HepG2 (cell line): ENCODE measurements around the gene UBR1. TPM values are rescaled to one million over a fixed set of nuclear protein-coding genes. Genes with fewer than 3 reads are reported as not detected.
A peak's percentile ranks its signal among the peaks of the same experiment; 100 is the strongest.

Experiments used
- HCFC1 ChIP-seq: fragments of 150-350 bp; IDR thresholded peaks from 2 replicates; pipeline ENCODE4 v1.6.1; 2014; ENCODE audit warnings: low read depth, low read length
- JDP2 ChIP-seq: sonication (generic); formaldehyde crosslinking; IDR thresholded peaks from 2 replicates; pipeline ENCODE4 v1.8.1; 2022; ENCODE audit warnings: missing genetic modification reagents, borderline replicate concordance
- PLSCR1 ChIP-seq: sonication (generic); formaldehyde crosslinking; IDR thresholded peaks from 2 replicates; pipeline ENCODE4 v1.5.0; 2020; ENCODE audit warnings: missing genetic modification reagents, mild to moderate bottlenecking, borderline replicate concordance
- POLR2G ChIP-seq: fragments of 200-400 bp; formaldehyde crosslinking; IDR thresholded peaks from 2 replicates; pipeline ENCODE4 v1.6.1; 2018; ENCODE audit warnings: mild to moderate bottlenecking, low read depth, low read length, moderate library complexity
- SRF ChIP-seq: IDR thresholded peaks from 2 replicates; pipeline ENCODE4 v1.6.1; 2011; ENCODE audit warnings: mild to moderate bottlenecking, low read depth, low read length, moderate library complexity
- TAF1 ChIP-seq: sonication (generic); formaldehyde crosslinking; IDR thresholded peaks from 2 replicates; pipeline ENCODE4 v1.4.0; 2020; ENCODE audit warnings: missing genetic modification reagents
- ZBTB20 ChIP-seq: sonication (generic); formaldehyde crosslinking; IDR thresholded peaks from 2 replicates; pipeline ENCODE4 v1.8.1; 2023; ENCODE audit warnings: missing genetic modification reagents, low read depth, mild to moderate bottlenecking, borderline replicate concordance
- ZNF230 ChIP-seq: sonication (generic); formaldehyde crosslinking; IDR thresholded peaks from 2 replicates; pipeline ENCODE4 v1.4.0; 2020; ENCODE audit warnings: mild to moderate bottlenecking, missing genetic modification reagents
- ZNF253 ChIP-seq: sonication (generic); formaldehyde crosslinking; IDR thresholded peaks from 2 replicates; pipeline ENCODE4 v1.8.0; 2022; ENCODE audit warnings: mild to moderate bottlenecking, missing genetic modification reagents, borderline replicate concordance
- ZNF317 ChIP-seq: sonication (generic); formaldehyde crosslinking; IDR thresholded peaks from 2 replicates; pipeline ENCODE4 v1.5.0; 2020; ENCODE audit warnings: mild to moderate bottlenecking, missing genetic modification reagents
- ZNF383 ChIP-seq: sonication (generic); formaldehyde crosslinking; IDR thresholded peaks from 2 replicates; pipeline ENCODE4 v1.4.0; 2020; ENCODE audit warnings: missing genetic modification reagents, mild to moderate bottlenecking, borderline replicate concordance
- ZNF609 ChIP-seq: sonication (generic); formaldehyde crosslinking; IDR thresholded peaks from 2 replicates; pipeline ENCODE4 v1.4.0; 2020; ENCODE audit warnings: mild to moderate bottlenecking, missing genetic modification reagents, borderline replicate concordance
- polyA plus RNA-seq, 8 experiments: library from polyadenylated mRNA; depleted of rRNA in 3 of 8; stranded (reverse) in 7 of 8; unstranded in 1 of 8; fragments of >200 nt; fragmentation: Illumina TruSeq in 4 of 8; extraction: Trizol in 4 of 8; gene quantifications; 2 replicates each; pipeline versions ENCODE4 v1.2.1 to v1.2.3, GENCODE V29; 2011 to 2016; ENCODE audit warnings: low read depth in 4 of 8, missing spikeins in 1 of 8, mixed read lengths in 1 of 8; ENCODE audit not compliant: insufficient read depth in 1 of 8
- total RNA-seq, 5 experiments: library from RNA; depleted of rRNA; stranded (reverse); fragments of >200 nt; fragmentation: Illumina TruSeq; extraction: Trizol; gene quantifications; 2 replicates each; pipeline ENCODE4 v1.2.3, GENCODE V29; 2016; ENCODE audit warnings: low read depth in 1 of 5
- TF ChIP-seq, protein P1 (sequence below): sonication (generic); formaldehyde crosslinking; IDR thresholded peaks from 2 replicates; pipeline ENCODE4 v1.4.0; 2020; ENCODE audit warnings: mild to moderate bottlenecking, missing genetic modification reagents
- TF ChIP-seq, protein P2 (sequence below): sonication (generic); formaldehyde crosslinking; conservative IDR thresholded peaks from 2 replicates; pipeline ENCODE4 v1.4.0; 2020; ENCODE audit warnings: missing genetic modification reagents
- TF ChIP-seq, protein P3 (sequence below): IDR thresholded peaks from 2 replicates; pipeline ENCODE4 v1.6.1; 2012; ENCODE audit warnings: inconsistent platforms

UBR1 gene
- total and polyA plus RNA-seq, 2 of the 13 experiments (the other 11 are each of a cell fraction or from before 2014, with no cell fraction given) = 6.4 to 18.0 TPM

- TF ChIP-seq ZNF253 (CRISPR knock-in tag) (no peak), ZBTB20 (CRISPR knock-in tag) (0 out of 2 replicates have a peak, but pooled peaks have one; percentile 36), JDP2 (CRISPR knock-in tag) (no peak), HCFC1 (no peak), PLSCR1 (CRISPR knock-in tag) (no peak), POLR2G (peak; percentile 93), TAF1 (peak; percentile 76; the same call in 1 of the 2 replicates), ZNF383 (CRISPR knock-in tag) (no peak), ZNF317 (CRISPR knock-in tag) (peak; percentile 64; the same call in 1 of the 2 replicates), ZNF609 (CRISPR knock-in tag) (no peak), ZNF230 (CRISPR knock-in tag) (no peak), SRF (no peak)
- TF ChIP-seq, protein P1, sequence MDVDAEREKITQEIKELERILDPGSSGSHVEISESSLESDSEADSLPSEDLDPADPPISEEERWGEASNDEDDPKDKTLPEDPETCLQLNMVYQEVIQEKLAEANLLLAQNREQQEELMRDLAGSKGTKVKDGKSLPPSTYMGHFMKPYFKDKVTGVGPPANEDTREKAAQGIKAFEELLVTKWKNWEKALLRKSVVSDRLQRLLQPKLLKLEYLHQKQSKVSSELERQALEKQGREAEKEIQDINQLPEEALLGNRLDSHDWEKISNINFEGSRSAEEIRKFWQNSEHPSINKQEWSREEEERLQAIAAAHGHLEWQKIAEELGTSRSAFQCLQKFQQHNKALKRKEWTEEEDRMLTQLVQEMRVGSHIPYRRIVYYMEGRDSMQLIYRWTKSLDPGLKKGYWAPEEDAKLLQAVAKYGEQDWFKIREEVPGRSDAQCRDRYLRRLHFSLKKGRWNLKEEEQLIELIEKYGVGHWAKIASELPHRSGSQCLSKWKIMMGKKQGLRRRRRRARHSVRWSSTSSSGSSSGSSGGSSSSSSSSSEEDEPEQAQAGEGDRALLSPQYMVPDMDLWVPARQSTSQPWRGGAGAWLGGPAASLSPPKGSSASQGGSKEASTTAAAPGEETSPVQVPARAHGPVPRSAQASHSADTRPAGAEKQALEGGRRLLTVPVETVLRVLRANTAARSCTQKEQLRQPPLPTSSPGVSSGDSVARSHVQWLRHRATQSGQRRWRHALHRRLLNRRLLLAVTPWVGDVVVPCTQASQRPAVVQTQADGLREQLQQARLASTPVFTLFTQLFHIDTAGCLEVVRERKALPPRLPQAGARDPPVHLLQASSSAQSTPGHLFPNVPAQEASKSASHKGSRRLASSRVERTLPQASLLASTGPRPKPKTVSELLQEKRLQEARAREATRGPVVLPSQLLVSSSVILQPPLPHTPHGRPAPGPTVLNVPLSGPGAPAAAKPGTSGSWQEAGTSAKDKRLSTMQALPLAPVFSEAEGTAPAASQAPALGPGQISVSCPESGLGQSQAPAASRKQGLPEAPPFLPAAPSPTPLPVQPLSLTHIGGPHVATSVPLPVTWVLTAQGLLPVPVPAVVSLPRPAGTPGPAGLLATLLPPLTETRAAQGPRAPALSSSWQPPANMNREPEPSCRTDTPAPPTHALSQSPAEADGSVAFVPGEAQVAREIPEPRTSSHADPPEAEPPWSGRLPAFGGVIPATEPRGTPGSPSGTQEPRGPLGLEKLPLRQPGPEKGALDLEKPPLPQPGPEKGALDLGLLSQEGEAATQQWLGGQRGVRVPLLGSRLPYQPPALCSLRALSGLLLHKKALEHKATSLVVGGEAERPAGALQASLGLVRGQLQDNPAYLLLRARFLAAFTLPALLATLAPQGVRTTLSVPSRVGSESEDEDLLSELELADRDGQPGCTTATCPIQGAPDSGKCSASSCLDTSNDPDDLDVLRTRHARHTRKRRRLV = peak; percentile 5; the same call in 1 of the 2 replicates
- TF ChIP-seq, protein P2, sequence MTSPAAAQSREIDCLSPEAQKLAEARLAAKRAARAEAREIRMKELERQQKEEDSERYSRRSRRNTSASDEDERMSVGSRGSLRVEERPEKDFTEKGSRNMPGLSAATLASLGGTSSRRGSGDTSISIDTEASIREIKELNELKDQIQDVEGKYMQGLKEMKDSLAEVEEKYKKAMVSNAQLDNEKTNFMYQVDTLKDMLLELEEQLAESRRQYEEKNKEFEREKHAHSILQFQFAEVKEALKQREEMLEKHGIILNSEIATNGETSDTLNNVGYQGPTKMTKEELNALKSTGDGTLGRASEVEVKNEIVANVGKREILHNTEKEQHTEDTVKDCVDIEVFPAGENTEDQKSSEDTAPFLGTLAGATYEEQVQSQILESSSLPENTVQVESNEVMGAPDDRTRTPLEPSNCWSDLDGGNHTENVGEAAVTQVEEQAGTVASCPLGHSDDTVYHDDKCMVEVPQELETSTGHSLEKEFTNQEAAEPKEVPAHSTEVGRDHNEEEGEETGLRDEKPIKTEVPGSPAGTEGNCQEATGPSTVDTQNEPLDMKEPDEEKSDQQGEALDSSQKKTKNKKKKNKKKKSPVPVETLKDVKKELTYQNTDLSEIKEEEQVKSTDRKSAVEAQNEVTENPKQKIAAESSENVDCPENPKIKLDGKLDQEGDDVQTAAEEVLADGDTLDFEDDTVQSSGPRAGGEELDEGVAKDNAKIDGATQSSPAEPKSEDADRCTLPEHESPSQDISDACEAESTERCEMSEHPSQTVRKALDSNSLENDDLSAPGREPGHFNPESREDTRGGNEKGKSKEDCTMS (CRISPR knock-in tag) = no peak
- TF ChIP-seq, protein P3, sequence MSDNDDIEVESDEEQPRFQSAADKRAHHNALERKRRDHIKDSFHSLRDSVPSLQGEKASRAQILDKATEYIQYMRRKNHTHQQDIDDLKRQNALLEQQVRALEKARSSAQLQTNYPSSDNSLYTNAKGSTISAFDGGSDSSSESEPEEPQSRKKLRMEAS = peak; percentile 65; the same call in 1 of the 2 replicates
These were observed at the start of gene UBR1 (continued) for GRCh38 chr15:43105778-43106485.
